Cardiac fibroblast (primary cell): ENCODE data around the gene HELZ.

Experiments
- DNase-seq, 2 donors: peaks; one replicate each; pipeline versions ENCODE4 v3.0.0 to v3.0.0-alpha.2; 2010; ENCODE audit warnings: low read depth in 2 of 2
- H3K4me3 ChIP-seq, 2 donors: replicated peaks in 1 of 2; 1 replicate in 1 of 2; 2 replicates in 1 of 2; pipeline ENCODE4 v1.5.1; 2011; ENCODE audit warnings: low read depth in 2 of 2, low read length in 2 of 2, mild to moderate bottlenecking in 2 of 2, moderate library complexity in 1 of 2
- TF ChIP-seq, protein P1 (sequence below): IDR thresholded peaks from one replicate; pipeline ENCODE4 v1.5.1; 2011; ENCODE audit warnings: low read depth, mild to moderate bottlenecking, low read length, inconsistent platforms

The HELZ gene

DNA sequence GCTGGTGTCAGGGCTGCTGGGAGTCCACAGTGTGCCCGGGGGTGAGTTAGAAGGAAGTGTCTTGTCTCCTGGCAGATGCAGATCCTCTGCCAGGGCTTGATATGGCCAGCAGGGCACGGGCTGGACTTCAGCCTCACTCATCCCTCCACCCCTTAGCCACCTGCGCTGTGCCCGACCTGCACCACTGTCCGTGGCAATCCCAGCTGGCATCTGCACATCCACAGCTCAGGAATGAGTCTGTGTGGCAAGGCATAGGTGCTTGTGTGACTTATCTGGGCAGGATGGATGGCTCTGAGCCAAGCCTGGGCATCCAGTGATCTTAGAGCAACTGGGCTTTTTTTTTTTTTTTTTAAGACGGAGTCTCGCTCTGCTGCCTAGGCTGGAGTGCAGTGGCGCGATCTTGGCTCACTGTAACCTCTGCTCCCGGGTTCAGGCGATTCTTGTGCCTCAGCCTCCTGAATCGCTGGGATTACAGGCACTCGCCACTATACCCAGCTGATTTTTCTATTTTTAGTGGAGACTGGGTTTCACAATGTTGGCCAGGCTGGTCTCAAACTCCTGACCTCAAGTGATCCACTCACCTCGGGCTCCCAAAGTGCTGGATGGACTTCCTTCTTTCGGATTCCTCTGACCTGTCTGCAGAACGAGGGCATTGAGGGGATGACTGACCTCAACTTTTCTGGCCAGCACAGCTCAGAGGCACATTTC, 223.1 kb downstream of the HELZ start:
- no peak overlapping the region for H3K4me3 ChIP-seq
- DNase-seq: no peak
- TF ChIP-seq, protein P1, sequence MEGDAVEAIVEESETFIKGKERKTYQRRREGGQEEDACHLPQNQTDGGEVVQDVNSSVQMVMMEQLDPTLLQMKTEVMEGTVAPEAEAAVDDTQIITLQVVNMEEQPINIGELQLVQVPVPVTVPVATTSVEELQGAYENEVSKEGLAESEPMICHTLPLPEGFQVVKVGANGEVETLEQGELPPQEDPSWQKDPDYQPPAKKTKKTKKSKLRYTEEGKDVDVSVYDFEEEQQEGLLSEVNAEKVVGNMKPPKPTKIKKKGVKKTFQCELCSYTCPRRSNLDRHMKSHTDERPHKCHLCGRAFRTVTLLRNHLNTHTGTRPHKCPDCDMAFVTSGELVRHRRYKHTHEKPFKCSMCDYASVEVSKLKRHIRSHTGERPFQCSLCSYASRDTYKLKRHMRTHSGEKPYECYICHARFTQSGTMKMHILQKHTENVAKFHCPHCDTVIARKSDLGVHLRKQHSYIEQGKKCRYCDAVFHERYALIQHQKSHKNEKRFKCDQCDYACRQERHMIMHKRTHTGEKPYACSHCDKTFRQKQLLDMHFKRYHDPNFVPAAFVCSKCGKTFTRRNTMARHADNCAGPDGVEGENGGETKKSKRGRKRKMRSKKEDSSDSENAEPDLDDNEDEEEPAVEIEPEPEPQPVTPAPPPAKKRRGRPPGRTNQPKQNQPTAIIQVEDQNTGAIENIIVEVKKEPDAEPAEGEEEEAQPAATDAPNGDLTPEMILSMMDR: no peak

DNA sequence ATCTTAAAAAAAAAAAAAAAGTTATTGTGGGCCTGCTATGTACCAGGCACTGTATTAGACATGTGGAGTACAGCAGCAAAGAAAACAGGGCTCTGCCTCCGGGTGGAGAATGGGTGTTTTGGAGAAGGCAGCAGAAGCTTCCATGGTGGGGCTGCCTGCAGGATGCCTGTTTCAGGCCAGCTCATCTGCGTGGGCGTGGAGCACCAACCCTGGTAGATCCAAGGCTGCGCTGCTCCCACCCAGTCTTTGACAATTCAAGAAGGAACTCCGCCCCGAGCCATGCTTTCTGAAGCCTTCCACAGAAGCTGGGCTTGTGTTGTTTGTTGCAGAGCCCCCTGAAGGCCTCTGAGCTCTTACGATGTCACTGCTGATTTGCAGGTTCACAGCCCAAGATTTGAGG, 223.8 kb downstream of the HELZ start:
- TF ChIP-seq, protein P1: no peak
- DNase-seq: no peak

More for the DNA sequence above, 223.8 kb downstream of the HELZ start:
- no peak overlapping the region for H3K4me3 ChIP-seq
